ENCODE results near the gene HELZ. TPM values are rescaled to one million over a fixed set of nuclear protein-coding genes. Genes with fewer than 3 reads are reported as not detected.

Gene HELZ, protein sequence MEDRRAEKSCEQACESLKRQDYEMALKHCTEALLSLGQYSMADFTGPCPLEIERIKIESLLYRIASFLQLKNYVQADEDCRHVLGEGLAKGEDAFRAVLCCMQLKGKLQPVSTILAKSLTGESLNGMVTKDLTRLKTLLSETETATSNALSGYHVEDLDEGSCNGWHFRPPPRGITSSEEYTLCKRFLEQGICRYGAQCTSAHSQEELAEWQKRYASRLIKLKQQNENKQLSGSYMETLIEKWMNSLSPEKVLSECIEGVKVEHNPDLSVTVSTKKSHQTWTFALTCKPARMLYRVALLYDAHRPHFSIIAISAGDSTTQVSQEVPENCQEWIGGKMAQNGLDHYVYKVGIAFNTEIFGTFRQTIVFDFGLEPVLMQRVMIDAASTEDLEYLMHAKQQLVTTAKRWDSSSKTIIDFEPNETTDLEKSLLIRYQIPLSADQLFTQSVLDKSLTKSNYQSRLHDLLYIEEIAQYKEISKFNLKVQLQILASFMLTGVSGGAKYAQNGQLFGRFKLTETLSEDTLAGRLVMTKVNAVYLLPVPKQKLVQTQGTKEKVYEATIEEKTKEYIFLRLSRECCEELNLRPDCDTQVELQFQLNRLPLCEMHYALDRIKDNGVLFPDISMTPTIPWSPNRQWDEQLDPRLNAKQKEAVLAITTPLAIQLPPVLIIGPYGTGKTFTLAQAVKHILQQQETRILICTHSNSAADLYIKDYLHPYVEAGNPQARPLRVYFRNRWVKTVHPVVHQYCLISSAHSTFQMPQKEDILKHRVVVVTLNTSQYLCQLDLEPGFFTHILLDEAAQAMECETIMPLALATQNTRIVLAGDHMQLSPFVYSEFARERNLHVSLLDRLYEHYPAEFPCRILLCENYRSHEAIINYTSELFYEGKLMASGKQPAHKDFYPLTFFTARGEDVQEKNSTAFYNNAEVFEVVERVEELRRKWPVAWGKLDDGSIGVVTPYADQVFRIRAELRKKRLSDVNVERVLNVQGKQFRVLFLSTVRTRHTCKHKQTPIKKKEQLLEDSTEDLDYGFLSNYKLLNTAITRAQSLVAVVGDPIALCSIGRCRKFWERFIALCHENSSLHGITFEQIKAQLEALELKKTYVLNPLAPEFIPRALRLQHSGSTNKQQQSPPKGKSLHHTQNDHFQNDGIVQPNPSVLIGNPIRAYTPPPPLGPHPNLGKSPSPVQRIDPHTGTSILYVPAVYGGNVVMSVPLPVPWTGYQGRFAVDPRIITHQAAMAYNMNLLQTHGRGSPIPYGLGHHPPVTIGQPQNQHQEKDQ (N-terminal part only)
- 14.8 and 15.5 TPM in 2 replicates for total RNA-seq

- no peak for TF ChIP-seq CTCF (IDR thresholded peaks at IDR 0.05; ENCODE audit: insufficient read depth, low read length, poor library complexity, severe bottlenecking)
- Histone ChIP-seq H3K27me3 (ENCODE audit: control insufficient read depth, insufficient read depth, low read length) (no peaks in the 10 kb centered on the region), H3K36me3 (ENCODE audit: control insufficient read depth, insufficient read depth, low read length) (no peaks in the 10 kb centered on the region), H3K4me3 (ENCODE audit: low read depth, low read length) (peak within 1 kb of the TSS; percentile 81)
- no peak for DNase-seq (ENCODE audit: low read depth)
Observed at GRCh38 chr17:67245073-67245693, at the start of gene HELZ. Gene HELZ, minus strand, starts transcription at chr17:67245196. Its CDS starts 26,392 bp downstream, at chr17:67218804.

DNA sequence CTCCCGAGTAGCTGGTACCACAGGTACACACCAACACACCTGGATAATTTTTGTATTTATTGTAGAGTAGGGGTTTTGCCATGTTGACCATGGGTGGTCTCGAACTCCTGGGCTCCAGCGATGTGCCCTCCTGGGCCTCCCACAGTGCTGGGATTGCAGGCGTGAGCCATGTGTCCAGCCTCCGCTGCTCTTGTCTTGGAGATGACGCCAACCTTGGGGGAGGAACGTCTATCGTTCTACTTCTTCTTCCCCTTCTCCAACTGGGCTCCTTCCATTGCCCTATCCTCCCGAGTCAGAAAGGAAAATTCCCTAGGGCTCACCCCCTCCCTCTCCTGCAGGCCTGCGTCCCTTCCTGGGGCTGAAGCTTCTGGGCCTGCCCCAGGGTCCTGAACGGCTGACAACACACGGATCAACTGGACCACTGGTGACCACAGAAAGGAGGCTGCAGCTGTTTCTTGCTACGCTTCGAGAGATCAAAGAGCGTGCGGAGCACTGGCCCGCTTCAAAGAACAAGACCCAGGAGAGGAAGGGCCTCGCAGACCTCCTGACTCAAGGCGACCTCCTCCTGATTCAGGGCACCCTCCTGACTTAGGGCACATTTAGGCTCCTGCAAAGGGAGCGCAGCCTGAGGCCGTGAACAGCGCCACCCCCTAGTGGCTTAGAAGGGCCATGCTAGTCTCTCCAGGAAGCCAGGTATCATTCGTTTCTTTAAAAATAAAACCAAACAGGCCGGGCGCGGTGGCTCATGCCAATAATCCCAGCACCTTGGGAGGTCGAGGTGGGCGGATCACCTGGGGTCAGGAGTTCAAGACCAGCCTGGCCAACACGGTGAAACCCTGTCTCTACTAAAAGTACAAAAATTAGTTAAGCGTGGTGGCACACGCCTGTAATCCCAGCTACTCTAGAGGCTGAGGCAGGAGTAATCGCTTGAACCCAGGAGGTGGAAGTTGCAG, 48.5 kb upstream of the HELZ start:
- H3K36me3 ChIP-seq (ENCODE audit: control insufficient read depth, insufficient read depth, low read length) = no peaks in the 10 kb centered on the region
- H3K27me3 ChIP-seq (ENCODE audit: control insufficient read depth, insufficient read depth, low read length) = no peaks in the 10 kb centered on the region
- no peak for DNase-seq (ENCODE audit: low read depth)
- H3K4me3 ChIP-seq (ENCODE audit: low read depth, low read length) = no peak overlapping the region
- peak; percentile 90 for TF ChIP-seq CTCF (IDR thresholded peaks at IDR 0.05; ENCODE audit: insufficient read depth, low read length, poor library complexity, severe bottlenecking)

DNA sequence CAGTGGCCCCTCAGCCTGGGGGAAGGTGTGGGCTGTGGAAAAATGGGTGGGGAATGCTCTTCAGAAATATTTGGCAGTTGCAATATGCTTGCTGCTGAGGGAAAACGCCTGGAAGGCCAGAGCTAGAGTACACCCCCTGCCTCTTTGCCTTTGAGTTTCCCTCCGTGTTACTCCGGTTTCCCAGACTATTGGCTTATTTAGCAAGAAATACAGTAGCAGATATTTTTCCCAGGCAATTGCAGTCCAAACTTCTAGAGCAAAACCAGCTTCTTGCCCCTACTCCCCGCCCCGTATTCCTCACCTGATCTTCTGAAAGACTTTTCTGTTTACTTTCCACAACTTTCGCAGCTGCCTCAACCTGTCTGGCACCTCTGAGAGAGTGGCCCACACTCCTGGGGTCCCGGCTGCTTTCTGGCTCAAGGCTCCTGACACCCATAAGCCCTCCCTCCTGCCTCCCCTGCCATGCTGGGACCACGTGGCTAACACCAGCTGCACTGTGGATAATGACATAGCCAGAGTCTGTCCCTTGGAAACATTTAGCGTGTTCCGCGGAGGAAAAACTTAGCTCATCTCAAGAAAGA, 45.8 kb upstream of the HELZ start:
- Histone ChIP-seq H3K27me3 (ENCODE audit: control insufficient read depth, insufficient read depth, low read length) (no peaks in the 10 kb centered on the region), H3K36me3 (ENCODE audit: control insufficient read depth, insufficient read depth, low read length) (no peaks in the 10 kb centered on the region), H3K4me3 (ENCODE audit: low read depth, low read length) (no peak overlapping the region)
- DNase-seq (ENCODE audit: low read depth) = no peak
- no peak for TF ChIP-seq CTCF (IDR thresholded peaks at IDR 0.05; ENCODE audit: insufficient read depth, low read length, poor library complexity, severe bottlenecking)

GRCh38 chr17:67290244-67290643, 45.2 kb upstream of the HELZ start:
- no peaks in the 10 kb centered on the region for H3K36me3 ChIP-seq (ENCODE audit: control insufficient read depth, insufficient read depth, low read length)
- no peak for TF ChIP-seq CTCF (IDR thresholded peaks at IDR 0.05; ENCODE audit: insufficient read depth, low read length, poor library complexity, severe bottlenecking)
- H3K27me3 ChIP-seq (ENCODE audit: control insufficient read depth, insufficient read depth, low read length) = no peaks in the 10 kb centered on the region
- no peak overlapping the region for H3K4me3 ChIP-seq (ENCODE audit: low read depth, low read length)
- DNase-seq (ENCODE audit: low read depth) = no peak
